PC-3 (cell line): Measurements from ENCODE around the gene PRKCE. TPM values are rescaled to one million over a fixed set of nuclear protein-coding genes. Genes with fewer than 3 reads are reported as not detected.

Experiments used
- ATAC-seq: fragments of 200-7000 bp; cut with Tn5 transposase; 2 replicates; pipeline ENCODE4 v1.9.1; 2020; ENCODE audit warnings: mild to moderate bottlenecking, moderate library complexity
- BruUV-seq: library from RNA; stranded (reverse); fragments of 400-500 nt; replicated peaks from 2 replicates; lab custom pipeline; 2021; lab: Mats Ljungman, UMichigan
- CTCF ChIA-PET: fragments of 300-600 bp; sonication (Branson Sonifier 250); formaldehyde crosslinking; loops from one replicate; lab custom pipeline; 2022; ENCODE audit warnings: antibody characterized with exemption; lab: Charles Lee
- POLR2A ChIA-PET: fragments of 300-600 bp; sonication (Branson Sonifier 250); formaldehyde crosslinking; loops from one replicate; lab custom pipeline; 2022; ENCODE audit warnings: antibody characterized with exemption; ENCODE audit not compliant: unreplicated experiment; lab: Charles Lee
- DNase-seq: peaks from one replicate; pipeline ENCODE4 v3.0.0-alpha.2; 2015
- H2AFZ ChIP-seq: fragments of 300-600 bp; sonication (generic); 2 replicates; pipeline ENCODE4 v1.6.0; 2016; ENCODE audit warnings: antibody characterized with exemption, low read length
- H3F3A ChIP-seq: fragments of 300-600 bp; sonication (generic); one replicate; pipeline ENCODE4 v1.6.0; 2017; ENCODE audit warnings: antibody characterized with exemption, low read length, control low read depth, mild to moderate bottlenecking; ENCODE audit not compliant: unreplicated experiment
- H3K27ac ChIP-seq: fragments of 300-600 bp; sonication (generic); 2 replicates; pipeline ENCODE4 v1.5.1; 2016; ENCODE audit warnings: mild to moderate bottlenecking, low read length
- H3K27me3 ChIP-seq: fragments of 300-600 bp; sonication (generic); 2 replicates; pipeline ENCODE4 v1.6.1; 2016; ENCODE audit warnings: low read length, mixed read lengths
- H3K36me3 ChIP-seq: fragments of 300-600 bp; sonication (generic); 2 replicates; pipeline ENCODE4 v1.6.1; 2016; ENCODE audit warnings: low read depth, mixed run types, low read length, mixed read lengths
- H3K4me1 ChIP-seq: fragments of 300-600 bp; sonication (generic); 2 replicates; pipeline ENCODE4 v1.5.1; 2016; ENCODE audit warnings: low read length; ENCODE audit not compliant: insufficient read depth
- H3K4me2 ChIP-seq: fragments of 300-600 bp; sonication (generic); 2 replicates; pipeline ENCODE4 v1.6.0; 2016; ENCODE audit warnings: low read length
- H3K4me3 ChIP-seq: fragments of 300-600 bp; sonication (generic); 2 replicates; pipeline ENCODE4 v1.5.1; 2016; ENCODE audit warnings: mild to moderate bottlenecking, low read length, mixed read lengths
- H3K79me2 ChIP-seq: fragments of 300-600 bp; sonication (generic); 2 replicates; pipeline ENCODE4 v1.6.1; 2017; ENCODE audit warnings: low read length, mixed read lengths
- H3K9ac ChIP-seq: fragments of 300-600 bp; sonication (generic); 2 replicates; pipeline ENCODE4 v1.6.0; 2016; ENCODE audit warnings: mild to moderate bottlenecking, low read length
- H3K9me2 ChIP-seq: fragments of 300-600 bp; sonication (generic); replicated peaks from 2 replicates; pipeline ENCODE4 v1.6.1; 2016; ENCODE audit warnings: mixed run types, low read length, mixed read lengths
- H3K9me3 ChIP-seq: fragments of 300-600 bp; sonication (generic); 2 replicates; pipeline ENCODE4 v1.6.1; 2016; ENCODE audit warnings: low read length, mixed read lengths
- H4K20me1 ChIP-seq: fragments of 300-600 bp; sonication (generic); 2 replicates; pipeline ENCODE4 v1.6.1; 2016; ENCODE audit warnings: low read length, mixed read lengths
- CTCF ChIP-seq: fragments of 300-600 bp; sonication (generic); conservative IDR thresholded peaks from 2 replicates; pipeline ENCODE4 v1.5.1; 2017; ENCODE audit warnings: antibody characterized with exemption, low read depth, mild to moderate bottlenecking, low read length
- EZH2 ChIP-seq: fragments of 300-600 bp; sonication (generic); IDR thresholded peaks from one replicate; pipeline ENCODE4 v1.6.1; 2017; ENCODE audit warnings: antibody characterized with exemption, mild to moderate bottlenecking, low read length; ENCODE audit not compliant: unreplicated experiment
- EZH2phosphoT487 ChIP-seq: fragments of 300-600 bp; sonication (generic); IDR thresholded peaks from 2 replicates; pipeline ENCODE4 v1.6.1; 2018; ENCODE audit warnings: mild to moderate bottlenecking, antibody characterized with exemption, low read length, borderline replicate concordance
- intact Hi-C: fragments of 100-400 bp; cut with micrococcal nuclease; formaldehyde crosslinking; loops from 2 replicates; pipeline ENCODE4 v1.9.0; 2023
- total RNA-seq: library from RNA; depleted of rRNA; stranded (reverse); fragments of >200 nt; gene quantifications from 2 replicates; pipeline ENCODE4 v1.2.3, GENCODE V29; 2014

Gene PRKCE
- total RNA-seq, 1 experiment from 2014 or later = 7.0 TPM

- intact Hi-C loops = no loop called here
- CTCF ChIA-PET = no interaction called here
- no peaks in the 10 kb centered on the region for H4K20me1 ChIP-seq
- no peaks in the 10 kb centered on the region for H3K36me3 ChIP-seq
- DNase-seq = no peak
- no peaks in the 10 kb centered on the region for H3K79me2 ChIP-seq
- no peaks in the 10 kb centered on the region for H3K9me3 ChIP-seq
- H3K27ac ChIP-seq = no peak overlapping the region
- H3K9me2 ChIP-seq = no peaks in the 10 kb centered on the region
- POLR2A ChIA-PET = no interaction called here
- BruUV-seq = no TSS peak
- H3K27me3 ChIP-seq = no peaks in the 10 kb centered on the region
- H2AFZ ChIP-seq = no peak overlapping the region
- ATAC-seq = no peak
- no peak overlapping the region for H3K9ac ChIP-seq
- H3F3A ChIP-seq = no peaks in the 10 kb centered on the region
- H3K4me2 ChIP-seq = no peak overlapping the region
- TF ChIP-seq EZH2 (no peak), EZH2phosphoT487 (no peak), CTCF (no peak)
- H3K4me3 ChIP-seq = no peak overlapping the region
- H3K4me1 ChIP-seq = no peaks in the 10 kb centered on the region
Observed at GRCh38 chr2:45706033-45706432, 54.6 kb downstream of the PRKCE start.

GRCh38 chr2:45707006-45707405 lies 55.5 kb downstream of the PRKCE start:
- ATAC-seq = no peak
- H3K27me3 ChIP-seq = no peaks in the 10 kb centered on the region
- H2AFZ ChIP-seq = no peak overlapping the region
- BruUV-seq = no TSS peak
- H3K36me3 ChIP-seq = no peaks in the 10 kb centered on the region
- TF ChIP-seq EZH2phosphoT487 = no peak
- TF ChIP-seq CTCF = no peak
- no peak for TF ChIP-seq EZH2
- no peak overlapping the region for H3K27ac ChIP-seq
- no peaks in the 10 kb centered on the region for H3K4me1 ChIP-seq
- no peak for DNase-seq
- ChIA-PET CTCF (no interaction called here), POLR2A (no interaction called here)
- no peaks in the 10 kb centered on the region for H3K9me3 ChIP-seq
- no peaks in the 10 kb centered on the region for H3K9me2 ChIP-seq
- intact Hi-C loops = no loop called here
- H3K4me3 ChIP-seq = no peak overlapping the region
- no peaks in the 10 kb centered on the region for H4K20me1 ChIP-seq
- no peak overlapping the region for H3K9ac ChIP-seq
- no peak overlapping the region for H3K4me2 ChIP-seq
- H3K79me2 ChIP-seq = no peaks in the 10 kb centered on the region
- no peaks in the 10 kb centered on the region for H3F3A ChIP-seq

GRCh38 chr2:45707661-45708060 lies 56.2 kb downstream of the PRKCE start:
- Histone ChIP-seq H3K9me2 (no peaks in the 10 kb centered on the region), H3F3A (no peaks in the 10 kb centered on the region), H3K27ac (no peak overlapping the region), H3K9ac (no peak overlapping the region), H2AFZ (no peak overlapping the region), H3K27me3 (no peaks in the 10 kb centered on the region), H3K36me3 (no peaks in the 10 kb centered on the region), H3K4me1 (no peaks in the 10 kb centered on the region), H3K9me3 (no peaks in the 10 kb centered on the region), H3K4me2 (no peak overlapping the region), H3K79me2 (no peaks in the 10 kb centered on the region), H3K4me3 (no peak overlapping the region), H4K20me1 (no peaks in the 10 kb centered on the region)
- ATAC-seq = no peak
- POLR2A ChIA-PET = no interaction called here
- TF ChIP-seq EZH2 (no peak), EZH2phosphoT487 (no peak), CTCF (no peak)
- CTCF ChIA-PET = interaction anchor here (0.6 kb wide), 1 partner anchor 16 kb away, joined by 3 read pairs; no protein-coding TSS in a partner anchor
- no TSS peak for BruUV-seq
- DNase-seq = no peak
- intact Hi-C loops = no loop called here
